Placental epithelial cell (primary cell): Measurements from ENCODE around the gene SPDYE18. TPM values are rescaled to one million over a fixed set of nuclear protein-coding genes. Genes with fewer than 3 reads are reported as not detected.

Experiments
- small RNA-seq: library from RNA; depleted of rRNA; stranded (forward); fragments of <200 nt; gene quantifications from one replicate; pipeline ENCODE3, GENCODE V24; 2012
- total RNA-seq: library from RNA; depleted of rRNA; stranded (reverse); fragments of >200 nt; gene quantifications from 2 replicates; pipeline ENCODE4 v1.2.3, GENCODE V29; 2012

Gene SPDYE18, protein sequence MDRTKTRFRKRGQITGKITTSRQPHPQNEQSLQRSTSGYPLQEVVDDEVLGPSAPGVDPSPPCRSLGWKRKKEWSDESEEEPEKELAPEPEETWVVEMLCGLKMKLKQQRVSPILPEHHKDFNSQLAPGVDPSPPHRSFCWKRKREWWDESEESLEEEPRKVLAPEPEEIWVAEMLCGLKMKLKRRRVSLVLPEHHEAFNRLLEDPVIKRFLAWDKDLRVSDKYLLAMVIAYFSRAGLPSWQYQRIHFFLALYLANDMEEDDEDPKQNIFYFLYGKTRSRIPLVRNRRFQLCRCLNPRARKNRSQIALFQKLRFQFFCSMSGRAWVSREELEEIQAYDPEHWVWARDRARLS
- not detected in 2 replicates for total RNA-seq

DNA sequence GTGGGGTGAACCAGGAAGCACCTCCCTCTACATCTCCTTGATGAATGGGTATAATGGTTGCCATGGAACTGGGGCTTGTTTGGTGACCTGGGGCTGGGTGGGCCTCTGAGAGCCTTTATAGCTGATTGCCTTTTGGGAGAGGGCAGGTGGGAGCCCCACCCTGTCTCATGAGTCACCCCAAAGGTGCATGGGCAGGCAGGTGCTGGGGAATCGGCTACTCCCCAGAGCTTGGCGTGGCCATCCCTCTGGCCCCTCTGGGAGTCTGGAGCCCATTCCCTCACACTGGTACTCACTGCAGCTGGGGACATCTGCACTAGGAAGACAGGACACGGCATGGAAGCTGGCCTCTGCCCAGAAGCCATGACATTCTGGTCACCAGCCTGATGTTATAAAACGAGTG, at the start of gene SPDYE18:
Gene SPDYE18 (minus strand): TSS at position 2 of the 400 bp plus-strand sequence. CDS start 2,046 bp downstream, outside the sequence.

DNA sequence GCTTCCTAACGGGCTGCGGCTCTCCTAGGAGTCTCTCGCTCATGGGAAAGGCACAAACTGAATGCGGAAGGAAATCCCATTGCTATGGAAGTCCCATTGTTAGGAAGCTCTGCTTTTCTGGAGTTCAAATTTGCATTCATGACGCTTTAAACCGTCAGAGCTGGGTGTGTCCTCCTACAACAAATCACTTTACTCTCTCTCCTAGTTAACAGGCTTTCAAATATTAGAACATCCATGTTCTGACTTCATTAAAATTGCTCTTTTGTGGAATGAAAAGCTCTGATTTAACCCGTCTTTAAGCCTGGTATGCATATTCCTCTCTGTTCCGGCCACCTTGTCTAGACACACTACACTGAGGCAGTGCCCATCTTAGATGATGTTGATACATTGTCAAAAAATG, 30.1 kb downstream of the SPDYE18 start, which contains the start of gene SPDYE17:
Gene SPDYE17 (minus strand): TSS at position 101 of the 400 bp plus-strand sequence. CDS start 1,791 bp downstream, outside the sequence.

Small RNAs within 50 kb of the gene (small RNA-seq; reads per million reads assigned to genes)
- gene RF00019: not detected

Other genes starting within 250 kb of the SPDYE18 start
- gene SPDYE17, start 30.2 kb downstream of the SPDYE18 start, total RNA-seq: not detected in 2 replicates
- 0.43 and 2.0 TPM in 2 replicates for gene CCDC146, start 60.1 kb upstream of the SPDYE18 start, total RNA-seq
- gene FGL2, start 137.3 kb upstream of the SPDYE18 start, total RNA-seq: 0.11 TPM in 1 of 2 replicates, not detected in the other